Transverse colon (tissue), 4 donors: ENCODE data around the gene ADAMTSL4. TPM values are rescaled to one million over a fixed set of nuclear protein-coding genes. Genes with fewer than 3 reads are reported as not detected.
"Not testable (repeated sequence)": the region's sequence is repeated elsewhere in the genome, so short reads cannot be mapped to it uniquely, and the experiment has no call there.

ENCODE experiments used
- DNase-seq: peaks from one replicate; pipeline ENCODE4 v3.0.0-alpha.2; 2019
- H3K27ac ChIP-seq, 4 donors: fragments of 200-600 bp; sonication (generic); 2 replicates each; pipeline ENCODE4 v1.5.1; 2016 to 2018; ENCODE audit warnings: inconsistent platforms in 4 of 4
- H3K27me3 ChIP-seq: fragments of 200-600 bp; sonication (generic); 2 replicates; pipeline ENCODE4 v1.5.1; 2017; ENCODE audit warnings: inconsistent platforms
- H3K36me3 ChIP-seq, 4 donors: fragments of 200-600 bp; sonication (generic); 2 replicates each; pipeline ENCODE4 v1.5.1; 2017 to 2019; ENCODE audit warnings: inconsistent platforms in 4 of 4
- H3K4me1 ChIP-seq, 4 donors: fragments of 200-600 bp; sonication (generic); 2 replicates each; pipeline ENCODE4 v1.5.1; 2017 to 2020; ENCODE audit warnings: inconsistent platforms in 4 of 4
- H3K4me3 ChIP-seq, 4 donors: fragments of 200-600 bp; sonication (generic); 1 replicate in 1 of 4; 2 replicates in 3 of 4; pipeline versions ENCODE4 v1.5.1 to v1.6.1; 2017 to 2019; ENCODE audit warnings: inconsistent platforms in 4 of 4
- H3K9me3 ChIP-seq, 2 donors: fragments of 200-600 bp; sonication (generic); 2 replicates each; pipeline ENCODE4 v1.5.1; 2017 to 2019; ENCODE audit warnings: inconsistent platforms in 2 of 2
- EP300 ChIP-seq: sonication (generic); formaldehyde crosslinking; IDR thresholded peaks from one replicate; pipeline ENCODE4 v1.6.1; 2017; ENCODE audit warnings: antibody characterized with exemption, low read depth
- POLR2A ChIP-seq: fragments of 450-650 bp; IDR thresholded peaks from one replicate; pipeline ENCODE4 v1.6.1; 2016; ENCODE audit warnings: antibody characterized with exemption, mild to moderate bottlenecking, moderate library complexity
- POLR2AphosphoS5 ChIP-seq, 3 donors: sonication (generic); formaldehyde crosslinking; IDR thresholded peaks; one replicate each; pipeline ENCODE4 v1.6.1; 2016; ENCODE audit warnings: antibody characterized with exemption in 3 of 3
- WGBS, 2 donors: methylation state at CpG; one replicate each; pipeline ENCODE4 v1.1.5; 2018; ENCODE audit warnings: low coverage in 1 of 2; 5-methylcytosine and 5-hydroxymethylcytosine counted together
- in situ Hi-C, 4 donors: fragments of 200-750 bp; cut with MboI; loops; one replicate each; pipeline versions ENCODE4 v1.15.0 to v1.15.1; 2017; ENCODE audit warnings: low sequenced_read_pairs in 3 of 4, low pct_ligation_motif_present in 1 of 4, low pct_unique_long_range_greater_than_20kb in 1 of 4
- intact Hi-C: fragments of 100-400 bp; cut with DNase I; formaldehyde crosslinking; loops from one replicate; pipeline ENCODE4 v1.15.1; 2023; ENCODE audit warnings: low total_unique reads
- total RNA-seq, 4 donors: library from RNA; depleted of rRNA; stranded (reverse); fragments of >200 nt; gene quantifications; one replicate each; pipeline ENCODE4 v1.1.0, GENCODE V29; 2016
- TF ChIP-seq, protein P1 (sequence below), 5 experiments: fragments of 200-600 bp in 3 of 5; fragments of 450-650 bp in 2 of 5; sonication (generic) in 3 of 5; IDR thresholded peaks; 1 replicate in 2 of 5; 2 replicates in 3 of 5; pipeline ENCODE4 v1.5.1; 2016 to 2017; ENCODE audit warnings: antibody characterized with exemption in 5 of 5, inconsistent platforms in 3 of 5, mild to moderate bottlenecking in 2 of 5, moderate library complexity in 1 of 5

ADAMTSL4 gene
- total RNA-seq, 4 donors from 2014 or later = 7.2 to 26.2 (median 16.3) TPM

DNA sequence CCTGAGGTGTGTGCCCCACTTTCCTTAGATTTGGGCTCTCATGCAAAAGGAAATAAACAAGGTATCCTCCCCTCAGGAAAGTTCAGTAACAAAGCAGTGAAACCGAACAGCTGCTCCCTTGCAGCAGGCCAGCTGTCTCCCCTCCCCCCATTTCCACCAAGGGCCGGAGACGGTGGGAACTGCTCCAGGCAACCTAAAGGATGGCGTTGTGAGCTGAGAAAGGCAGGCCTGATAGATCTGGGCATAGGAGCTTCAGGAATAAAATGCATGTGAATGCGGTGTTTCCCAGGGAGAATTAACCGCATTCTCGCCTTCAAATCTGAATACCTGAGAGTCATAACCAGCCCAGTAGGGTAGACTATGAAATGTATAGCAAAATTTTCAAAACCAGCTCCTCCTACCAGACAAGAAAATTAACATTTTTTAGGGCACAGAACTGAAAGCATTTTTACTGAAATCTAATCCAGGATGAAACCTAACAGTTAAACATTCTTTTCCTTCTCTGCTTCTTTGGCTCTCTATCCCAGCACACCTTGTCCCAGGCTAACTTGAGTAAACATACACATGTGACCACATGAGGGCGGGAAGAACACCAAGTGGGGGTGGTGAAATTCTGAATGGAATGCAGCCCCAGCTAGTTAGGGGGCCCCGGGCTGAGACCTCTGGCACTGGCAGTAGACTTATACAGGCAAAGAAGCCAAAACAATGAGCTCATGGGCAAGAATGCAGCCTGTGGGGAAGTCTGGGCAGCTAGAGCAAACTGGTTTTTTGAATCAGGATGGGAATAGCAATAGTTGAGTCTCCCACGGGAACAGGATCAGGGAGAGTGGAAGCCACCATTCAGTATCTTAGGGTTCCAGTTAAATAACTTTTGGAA is 18.7 kb downstream of the ADAMTSL4 start:
- peak; percentile 84 for DNase-seq
- Histone ChIP-seq H3K27me3 (no peaks in the 10 kb centered on the region), H3K27ac (peak overlapping the region; percentile 98 to 99 (median 98)), H3K4me3 (peak overlapping the region in 3 of 4 donors; percentile 3 to 41 (median 15)), H3K36me3 (peaks cover 0 to 10% (median 4%) of the 10 kb centered on the region in 4 donors), H3K9me3 (no peaks in the 10 kb centered on the region), H3K4me1 (peaks cover 75 to 100% (median 89%) of the 10 kb centered on the region in 4 donors)
- in situ Hi-C loops (loop anchor here in 3 of 4 donors (5.0 to 10.0 kb wide), 3 partner anchors 44 to 49 kb away; no protein-coding TSS in a partner anchor), intact Hi-C loops (no loop called here)
- TF ChIP-seq POLR2AphosphoS5 (IDR thresholded peaks at IDR 0.05) (peak; percentile 79 to 89 (median 87)), EP300 (peak; percentile 95), POLR2A (peak; percentile 27)
- TF ChIP-seq, protein P1, sequence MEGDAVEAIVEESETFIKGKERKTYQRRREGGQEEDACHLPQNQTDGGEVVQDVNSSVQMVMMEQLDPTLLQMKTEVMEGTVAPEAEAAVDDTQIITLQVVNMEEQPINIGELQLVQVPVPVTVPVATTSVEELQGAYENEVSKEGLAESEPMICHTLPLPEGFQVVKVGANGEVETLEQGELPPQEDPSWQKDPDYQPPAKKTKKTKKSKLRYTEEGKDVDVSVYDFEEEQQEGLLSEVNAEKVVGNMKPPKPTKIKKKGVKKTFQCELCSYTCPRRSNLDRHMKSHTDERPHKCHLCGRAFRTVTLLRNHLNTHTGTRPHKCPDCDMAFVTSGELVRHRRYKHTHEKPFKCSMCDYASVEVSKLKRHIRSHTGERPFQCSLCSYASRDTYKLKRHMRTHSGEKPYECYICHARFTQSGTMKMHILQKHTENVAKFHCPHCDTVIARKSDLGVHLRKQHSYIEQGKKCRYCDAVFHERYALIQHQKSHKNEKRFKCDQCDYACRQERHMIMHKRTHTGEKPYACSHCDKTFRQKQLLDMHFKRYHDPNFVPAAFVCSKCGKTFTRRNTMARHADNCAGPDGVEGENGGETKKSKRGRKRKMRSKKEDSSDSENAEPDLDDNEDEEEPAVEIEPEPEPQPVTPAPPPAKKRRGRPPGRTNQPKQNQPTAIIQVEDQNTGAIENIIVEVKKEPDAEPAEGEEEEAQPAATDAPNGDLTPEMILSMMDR (IDR thresholded peaks at IDR 0.05) = no peak
- WGBS, 2 donors = 0 to 1% methylated on average over 6 to 10 of the region's 10 CpGs

DNA sequence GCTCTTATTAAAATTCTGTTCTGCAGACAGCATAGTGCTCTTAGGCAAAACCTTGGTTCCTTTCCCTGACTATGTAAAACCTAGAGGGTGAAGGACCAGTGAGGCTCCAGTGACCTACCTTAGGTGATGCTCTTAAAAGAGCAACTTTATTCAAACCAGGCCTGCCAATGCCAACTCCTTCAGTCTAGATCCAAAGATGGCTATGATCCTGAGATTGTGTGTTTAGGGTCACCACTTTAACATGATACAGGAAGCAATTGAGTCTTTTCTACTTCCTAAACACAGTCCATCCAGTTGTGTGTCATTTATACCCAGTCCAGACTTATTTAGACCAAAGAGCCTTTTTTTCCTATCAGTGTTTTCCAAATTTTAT is 19.4 kb downstream of the ADAMTSL4 start:
- TF ChIP-seq POLR2AphosphoS5 (IDR thresholded peaks at IDR 0.05) (no peak), EP300 (no peak), POLR2A (no peak)
- TF ChIP-seq, protein P1 (IDR thresholded peaks at IDR 0.05) = no peak
- Histone ChIP-seq H3K4me1 (peaks cover 71 to 100% (median 89%) of the 10 kb centered on the region in 4 donors), H3K27ac (peak overlapping the region; percentile 98 to 99 (median 98)), H3K27me3 (no peaks in the 10 kb centered on the region), H3K36me3 (peaks cover 0 to 16% (median 7%) of the 10 kb centered on the region in 4 donors), H3K9me3 (no peaks in the 10 kb centered on the region), H3K4me3 (peak overlapping the region in 1 of 4 donors; percentile 41)
- in situ Hi-C loops (loop anchor here in 3 of 4 donors (5.0 to 10.0 kb wide), 3 partner anchors 44 to 49 kb away; no protein-coding TSS in a partner anchor), intact Hi-C loops (no loop called here)
- DNase-seq = no peak

DNA sequence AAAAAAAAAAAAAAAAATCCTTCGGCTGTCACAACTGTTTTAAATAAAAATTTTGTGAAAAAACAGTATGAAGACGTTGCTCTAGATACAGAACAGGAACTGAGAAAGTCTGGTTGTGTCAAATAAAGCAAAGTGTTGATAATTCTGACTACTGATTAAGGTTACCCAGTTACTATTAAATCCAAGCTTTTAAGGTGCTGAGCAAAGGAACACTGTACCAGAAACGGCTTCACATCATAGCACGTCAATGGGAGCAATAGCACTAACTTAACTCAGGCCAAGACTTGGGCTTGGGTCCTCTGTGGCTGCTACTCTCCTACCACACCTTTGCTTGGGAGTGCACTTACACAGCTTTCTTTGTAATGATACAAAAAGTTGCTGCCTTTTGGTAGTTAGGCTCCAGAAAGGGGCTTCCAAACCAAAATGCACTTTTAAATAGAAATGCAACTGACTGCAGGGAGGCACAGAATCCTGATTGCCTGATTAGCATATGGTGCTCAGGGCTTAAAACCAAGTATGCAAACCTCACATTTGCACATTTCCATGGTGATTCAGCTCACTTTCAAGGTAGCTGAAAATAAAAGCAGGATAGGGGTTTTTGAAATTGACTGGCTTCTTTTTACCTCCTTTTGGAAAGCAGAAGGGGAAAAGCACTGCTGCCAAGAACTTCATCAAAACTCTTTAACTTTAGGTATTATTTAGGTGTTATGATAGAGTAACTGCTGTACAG is 23.9 kb downstream of the ADAMTSL4 start:
- TF ChIP-seq, protein P1 (IDR thresholded peaks at IDR 0.05) = no peak
- TF ChIP-seq EP300 = no peak
- TF ChIP-seq POLR2A = peak; percentile 9
- TF ChIP-seq POLR2AphosphoS5 (IDR thresholded peaks at IDR 0.05) = peak in 2 of 3 donors; percentile 65 to 71
- H3K27me3 ChIP-seq = no peaks in the 10 kb centered on the region
- peaks cover 43 to 88% (median 70%) of the 10 kb centered on the region in 4 donors for H3K4me1 ChIP-seq
- in situ Hi-C loops (no loop called here), intact Hi-C loops (no loop called here)
- no peaks in the 10 kb centered on the region for H3K9me3 ChIP-seq
- no peak for DNase-seq
- WGBS, 2 donors = 50 to 51% methylated on average over 4 of the region's 4 CpGs
- peak overlapping the region in 1 of 4 donors; percentile 88 for H3K4me3 ChIP-seq
- peaks cover 0 to 52% (median 18%) of the 10 kb centered on the region in 4 donors for H3K36me3 ChIP-seq
- peak overlapping the region; percentile 98 to 99 (median 98) for H3K27ac ChIP-seq

DNA sequence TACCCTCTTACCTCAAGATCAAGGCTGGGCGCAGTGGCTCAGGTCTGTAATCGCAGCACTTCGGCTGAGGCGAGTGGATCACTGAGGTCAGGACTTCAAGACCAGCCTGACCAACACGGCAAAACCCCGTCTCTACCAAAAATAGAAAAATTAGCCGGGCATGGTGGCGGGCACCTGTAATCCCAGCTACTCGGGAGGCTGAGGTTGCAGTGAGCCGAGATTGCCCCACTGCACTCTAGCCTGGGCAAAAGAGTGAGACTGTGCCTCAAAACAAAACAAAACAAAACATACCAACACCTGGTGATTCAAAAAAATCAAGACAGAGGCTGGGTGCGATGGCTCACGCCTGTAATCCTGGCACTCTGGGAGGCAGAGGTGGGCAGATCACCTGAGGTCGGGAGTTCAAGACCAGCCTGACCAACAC is 24.5 kb downstream of the ADAMTSL4 start:
- H3K27me3 ChIP-seq, DNase-seq, in situ Hi-C loops, intact Hi-C loops, H3K9me3 ChIP-seq: not testable (repeated sequence)
- H3K27ac ChIP-seq = peak overlapping the region; percentile 98 to 99 (median 98)
- peaks cover 39 to 82% (median 65%) of the 10 kb centered on the region in 4 donors for H3K4me1 ChIP-seq
- 66 to 79% methylated on average over 3 to 13 of the region's 13 CpGs for WGBS, 2 donors
- peaks cover 0 to 52% (median 18%) of the 10 kb centered on the region in 4 donors for H3K36me3 ChIP-seq
- H3K4me3 ChIP-seq = peak overlapping the region in 1 of 4 donors; percentile 88
- TF ChIP-seq POLR2A (peak; percentile 53), POLR2AphosphoS5 (IDR thresholded peaks at IDR 0.05) (peak in 2 of 3 donors; percentile 54 to 79)
